ENCODE measurements around the gene RHO.
"Not testable (repeated sequence)": the region's sequence is repeated elsewhere in the genome, so short reads cannot be mapped to it uniquely, and the experiment has no call there.

Gene RHO

DNA sequence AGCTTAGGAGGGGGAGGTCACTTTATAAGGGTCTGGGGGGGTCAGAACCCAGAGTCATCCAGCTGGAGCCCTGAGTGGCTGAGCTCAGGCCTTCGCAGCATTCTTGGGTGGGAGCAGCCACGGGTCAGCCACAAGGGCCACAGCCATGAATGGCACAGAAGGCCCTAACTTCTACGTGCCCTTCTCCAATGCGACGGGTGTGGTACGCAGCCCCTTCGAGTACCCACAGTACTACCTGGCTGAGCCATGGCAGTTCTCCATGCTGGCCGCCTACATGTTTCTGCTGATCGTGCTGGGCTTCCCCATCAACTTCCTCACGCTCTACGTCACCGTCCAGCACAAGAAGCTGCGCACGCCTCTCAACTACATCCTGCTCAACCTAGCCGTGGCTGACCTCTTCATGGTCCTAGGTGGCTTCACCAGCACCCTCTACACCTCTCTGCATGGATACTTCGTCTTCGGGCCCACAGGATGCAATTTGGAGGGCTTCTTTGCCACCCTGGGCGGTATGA, at the start of gene RHO:
TSS of gene RHO (plus strand) at position 51 of the 512 bp plus-strand sequence. CDS start at position 146, 95 bp downstream.
- DNase-seq (ENCODE audit: low spot score), result no peak

GRCh38 chr3:129481225-129481765, 47.1 kb upstream of the RHO start:
- not testable (repeated sequence) for DNase-seq (ENCODE audit: low spot score)

GRCh38 chr3:129481766-129482332, 46.6 kb upstream of the RHO start:
- DNase-seq (ENCODE audit: low spot score), result no peak

DNA sequence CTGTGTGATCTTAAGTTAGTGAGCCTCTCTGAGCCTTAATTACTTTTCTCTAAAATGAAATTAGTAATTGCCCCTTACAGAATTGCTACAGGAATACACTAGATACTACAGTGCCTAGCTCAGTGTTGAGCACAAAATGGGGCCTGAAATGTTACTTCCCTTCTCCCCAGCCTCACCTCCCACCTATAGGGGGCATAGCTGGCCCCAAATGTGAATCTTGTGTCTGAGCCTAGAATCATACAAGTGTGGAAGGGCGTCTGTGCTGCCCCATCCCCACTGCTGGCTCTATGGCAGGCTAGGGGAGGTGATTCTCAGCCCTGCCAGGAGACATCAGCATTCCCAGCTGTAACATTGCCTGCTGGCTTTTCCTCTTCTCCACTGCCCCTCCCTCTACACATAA, 45.7 kb upstream of the RHO start:
- no peak for DNase-seq (ENCODE audit: low spot score)

- no peak for DNase-seq (ENCODE audit: low spot score)
Observed at GRCh38 chr3:129483870-129484269, 44.6 kb upstream of the RHO start.

DNA sequence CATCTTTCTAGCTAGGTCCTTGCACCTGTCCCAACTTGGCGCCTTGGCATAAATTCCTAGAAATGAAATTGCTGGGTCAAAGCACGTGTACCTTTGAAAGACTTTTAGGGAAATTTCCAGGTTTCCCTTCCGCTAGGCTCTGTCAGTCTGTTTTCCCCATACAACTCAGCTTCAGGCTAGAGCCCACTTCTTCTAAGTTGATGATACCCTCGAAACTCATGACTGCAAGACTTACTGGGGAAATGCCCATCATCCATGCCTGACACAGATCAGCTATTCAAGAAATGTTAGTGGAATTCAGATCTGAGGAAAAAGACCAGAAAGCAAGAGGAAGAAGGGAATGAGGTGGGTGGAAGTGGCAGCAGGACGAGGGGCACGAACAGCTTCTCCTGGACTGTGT, 43.3 kb upstream of the RHO start:
- not testable (repeated sequence) for DNase-seq (ENCODE audit: low spot score)

- no peak for DNase-seq (ENCODE audit: low spot score)
Observed at GRCh38 chr3:129485721-129486663, 42.4 kb upstream of the RHO start.

GRCh38 chr3:129486664-129487035, 41.8 kb upstream of the RHO start:
- DNase-seq (ENCODE audit: low spot score), result no peak

GRCh38 chr3:129487183-129487867, 41.1 kb upstream of the RHO start:
- DNase-seq (ENCODE audit: low spot score), result no peak

- DNase-seq (ENCODE audit: low spot score), result not testable (repeated sequence)
Observed at GRCh38 chr3:129487868-129488335, 40.5 kb upstream of the RHO start.

- DNase-seq (ENCODE audit: low spot score), result not testable (repeated sequence)
Observed at GRCh38 chr3:129489258-129489657, 39.2 kb upstream of the RHO start.

DNA sequence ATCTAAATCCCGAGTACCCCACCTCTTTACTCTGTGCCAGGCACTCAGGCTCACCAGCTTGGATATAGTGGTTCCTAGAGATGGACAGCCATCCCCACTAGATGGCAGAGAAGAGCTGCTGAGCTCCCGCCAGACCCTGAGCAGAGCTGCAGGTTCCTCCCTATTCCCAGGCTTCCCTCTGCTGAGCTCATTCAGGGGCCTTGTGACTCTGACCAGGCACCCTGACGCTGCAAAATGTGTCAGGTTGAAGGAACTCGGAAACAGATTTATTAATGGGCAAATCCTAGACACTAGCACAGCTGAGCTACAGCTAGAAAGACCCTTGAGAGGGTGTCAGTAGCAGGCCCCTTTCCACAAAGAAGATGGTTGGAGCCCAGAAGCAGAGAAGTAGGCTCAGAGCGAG, 38.2 kb upstream of the RHO start:
- peak; percentile 75 for DNase-seq (ENCODE audit: low spot score)

DNA sequence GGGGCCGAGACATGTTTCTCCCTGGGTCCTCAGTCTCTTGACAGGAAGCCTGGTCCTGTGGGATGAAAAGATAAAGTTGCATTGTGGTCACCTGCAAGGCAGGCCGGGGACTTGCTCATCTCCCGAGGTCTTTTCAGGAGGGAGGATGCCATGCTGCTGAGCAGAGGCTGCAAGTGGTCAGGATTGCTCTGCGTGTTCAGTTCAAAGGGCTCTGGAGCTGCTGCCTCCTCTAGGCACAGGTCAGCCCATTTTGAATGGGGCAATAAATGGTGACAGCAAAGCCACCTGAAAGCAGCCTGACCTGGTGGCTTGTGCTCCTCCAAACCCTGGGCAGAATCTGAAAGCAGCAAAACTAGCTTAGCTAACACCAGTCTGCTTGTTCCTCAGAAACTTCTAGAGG, 37.4 kb upstream of the RHO start:
- not testable (repeated sequence) for DNase-seq (ENCODE audit: low spot score)

DNA sequence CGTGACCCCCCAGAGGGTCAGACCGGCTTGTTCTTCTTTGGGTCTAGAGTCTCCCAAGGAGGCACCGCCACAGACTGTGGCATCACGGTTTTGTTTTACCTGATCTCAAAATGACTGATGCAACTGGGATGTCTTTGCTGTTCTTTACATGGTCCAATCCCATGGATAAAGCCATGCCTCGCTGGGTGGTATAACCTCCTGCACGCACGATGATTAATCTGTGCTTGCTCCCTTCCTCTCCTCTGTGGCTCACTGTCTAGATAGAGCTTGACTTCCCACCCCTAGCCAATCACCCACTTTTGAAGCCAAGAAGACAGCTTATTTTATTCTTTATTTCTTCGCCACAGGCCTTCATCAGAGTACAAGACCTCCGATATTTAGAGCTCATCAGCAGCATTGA, 36.6 kb upstream of the RHO start:
- no peak for DNase-seq (ENCODE audit: low spot score)

GRCh38 chr3:129492691-129493090, 35.7 kb upstream of the RHO start:
- DNase-seq (ENCODE audit: low spot score), result no peak

- DNase-seq (ENCODE audit: low spot score), result no peak
Observed at GRCh38 chr3:129493206-129493605, 35.2 kb upstream of the RHO start.

GRCh38 chr3:129494499-129494898, 33.9 kb upstream of the RHO start:
- not testable (repeated sequence) for DNase-seq (ENCODE audit: low spot score)

GRCh38 chr3:129495006-129495639, 33.3 kb upstream of the RHO start:
- DNase-seq (ENCODE audit: low spot score), result not testable (repeated sequence)

DNA sequence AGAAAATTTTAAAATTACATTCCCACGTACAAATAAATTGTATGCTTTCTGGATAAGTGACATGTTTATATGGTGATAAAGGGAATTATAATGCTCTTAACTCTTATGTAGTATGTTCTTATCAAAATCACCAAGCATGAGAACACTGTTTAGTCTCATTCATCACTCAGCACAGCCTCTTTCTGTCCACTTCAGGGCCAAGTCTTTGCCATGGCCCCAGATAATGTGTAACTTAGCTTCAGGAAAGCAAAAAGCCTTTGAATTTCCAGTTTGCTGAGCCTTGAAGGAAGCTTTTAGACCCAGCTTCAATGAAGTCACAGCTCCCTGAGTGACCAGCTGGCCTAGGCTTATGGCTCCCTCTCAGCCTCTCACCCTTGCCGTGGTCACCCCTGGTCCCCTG, 30.6 kb upstream of the RHO start:
- not testable (repeated sequence) for DNase-seq (ENCODE audit: low spot score)

DNA sequence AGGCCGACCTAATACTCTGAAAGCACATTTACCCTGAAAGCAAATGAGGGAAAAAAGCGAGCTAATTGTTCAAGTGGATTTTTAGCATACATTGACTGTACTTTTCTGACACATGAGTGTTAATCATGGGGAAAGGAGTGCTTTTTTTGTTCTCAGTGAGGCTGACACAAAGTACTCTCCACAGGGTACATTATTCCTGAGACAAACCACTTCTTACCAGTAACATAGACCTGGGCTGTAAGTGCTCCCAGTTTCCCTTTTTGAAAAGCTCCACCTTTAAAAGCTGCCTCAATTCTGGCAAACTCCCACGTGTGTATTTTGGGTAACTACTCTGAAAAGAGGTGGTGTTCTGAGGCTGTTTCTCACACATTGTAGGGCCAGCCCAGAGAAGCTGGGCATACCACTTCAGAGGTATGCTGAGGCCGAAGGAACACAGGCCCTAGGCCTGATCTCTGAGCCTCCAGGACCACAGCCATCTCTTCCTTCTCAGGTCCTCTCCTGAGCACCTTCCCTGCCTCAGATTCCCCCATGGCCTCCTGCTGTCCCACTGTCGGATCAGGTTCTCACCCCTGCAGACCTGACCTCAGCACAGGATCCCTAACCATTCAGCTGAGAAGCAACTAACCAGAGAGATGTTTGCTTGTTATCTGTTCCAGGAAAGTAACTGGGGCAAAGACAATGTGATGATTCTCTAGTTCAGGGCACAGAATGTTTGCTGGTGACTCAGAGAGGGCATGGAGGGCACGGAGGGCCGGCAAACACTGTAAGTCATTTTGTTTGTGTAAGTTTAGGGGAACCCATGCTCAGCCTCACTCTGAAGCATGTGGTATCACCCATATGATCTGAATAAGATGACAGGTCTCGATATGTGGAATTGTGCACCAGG, 29.6 kb upstream of the RHO start:
- DNase-seq (ENCODE audit: low spot score), result not testable (repeated sequence)

All from hematopoietic multipotent progenitor cell treated with erythropoietin and hydrocortisone succinate and interleukin-3 and kit ligand, for 17 days (in vitro differentiated cells).